Measurements from ENCODE around the gene MEIS2.

MEIS2 gene

DNA sequence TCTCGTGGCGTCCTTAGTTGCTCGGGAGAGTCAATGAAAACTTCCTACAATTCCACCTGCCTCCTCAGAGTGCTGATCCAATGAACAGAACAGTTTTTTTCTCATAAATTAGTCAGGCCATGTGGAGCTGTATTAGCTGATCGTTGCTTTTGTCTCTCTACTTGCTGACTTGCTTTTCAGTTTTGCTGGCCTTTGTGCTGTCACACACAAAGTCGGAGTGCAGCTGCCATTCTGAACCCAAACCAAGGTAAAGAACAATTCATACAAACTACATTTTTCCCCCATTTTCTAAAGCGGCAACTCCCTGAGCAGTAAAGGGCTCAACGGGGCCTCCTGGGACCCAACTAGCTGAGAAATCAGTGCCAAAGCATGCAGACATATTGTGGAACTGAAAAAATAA lies 43.1 kb downstream of the MEIS2 start:
- peak overlapping the region; percentile 52 for H4K91ac ChIP-seq (ENCODE audit: low read depth, low read length)
- peak overlapping the region; percentile 57 for H3K4ac ChIP-seq (ENCODE audit: low read depth, low read length)
- H3K79me1 ChIP-seq (ENCODE audit: low read length): peaks cover 8% of the 10 kb centered on the region
- no peak overlapping the region for H3K4me3 ChIP-seq (ENCODE audit: low read depth, low read length)
- no peak overlapping the region for H3K27ac ChIP-seq (ENCODE audit: low read depth, low read length)
- no peaks in the 10 kb centered on the region for H3K9me3 ChIP-seq (ENCODE audit: insufficient read depth, low read depth, low read length)
- no peak overlapping the region for H4K12ac ChIP-seq (ENCODE audit: low read depth, low read length)
- peak overlapping the region; percentile 61 for H2BK120ac ChIP-seq (ENCODE audit: insufficient read depth, low read length, poor library complexity)
- H2AK5ac ChIP-seq (ENCODE audit: low read length): peak overlapping the region; percentile 94
- DNase-seq: no peak
- no peak overlapping the region for H4K8ac ChIP-seq (ENCODE audit: low read depth, low read length)
- H2BK5ac ChIP-seq (ENCODE audit: low read depth, low read length, poor library complexity): peak overlapping the region; percentile 51
- no peaks in the 10 kb centered on the region for H3K36me3 ChIP-seq (ENCODE audit: control insufficient read depth in 1 of 2, insufficient read depth in 2 of 2, low read length in 2 of 2)
- no peak overlapping the region for H3K4me2 ChIP-seq (ENCODE audit: low read length)
- H3K27me3 ChIP-seq (ENCODE audit: insufficient read depth, low read length): no peaks in the 10 kb centered on the region
- no CpG with 5 or more reads among the region's 7 CpGs for WGBS (ENCODE audit: extremely low coverage, insufficient coverage, insufficient read length)
- H3K79me2 ChIP-seq (ENCODE audit: control insufficient read depth, insufficient read depth, low read length, poor library complexity): peaks cover 1% of the 10 kb centered on the region
- H3K23ac ChIP-seq (ENCODE audit: low read length): no peak overlapping the region
- no peak overlapping the region for H3K9ac ChIP-seq (ENCODE audit: low read length)
- no peak overlapping the region for H3K14ac ChIP-seq (ENCODE audit: low read length)
- peak overlapping the region; percentile 54 for H3K18ac ChIP-seq (ENCODE audit: low read length)
- H3K4me1 ChIP-seq (ENCODE audit: control insufficient read depth in 1 of 2, insufficient read depth in 2 of 2, low read length in 2 of 2): peaks cover 13 to 18% of the 10 kb centered on the region in 2 experiments
- H2AFZ ChIP-seq (ENCODE audit: insufficient read depth, low read length, poor library complexity): no peak overlapping the region
- H2BK12ac ChIP-seq (ENCODE audit: low read length): peak overlapping the region; percentile 66

DNA sequence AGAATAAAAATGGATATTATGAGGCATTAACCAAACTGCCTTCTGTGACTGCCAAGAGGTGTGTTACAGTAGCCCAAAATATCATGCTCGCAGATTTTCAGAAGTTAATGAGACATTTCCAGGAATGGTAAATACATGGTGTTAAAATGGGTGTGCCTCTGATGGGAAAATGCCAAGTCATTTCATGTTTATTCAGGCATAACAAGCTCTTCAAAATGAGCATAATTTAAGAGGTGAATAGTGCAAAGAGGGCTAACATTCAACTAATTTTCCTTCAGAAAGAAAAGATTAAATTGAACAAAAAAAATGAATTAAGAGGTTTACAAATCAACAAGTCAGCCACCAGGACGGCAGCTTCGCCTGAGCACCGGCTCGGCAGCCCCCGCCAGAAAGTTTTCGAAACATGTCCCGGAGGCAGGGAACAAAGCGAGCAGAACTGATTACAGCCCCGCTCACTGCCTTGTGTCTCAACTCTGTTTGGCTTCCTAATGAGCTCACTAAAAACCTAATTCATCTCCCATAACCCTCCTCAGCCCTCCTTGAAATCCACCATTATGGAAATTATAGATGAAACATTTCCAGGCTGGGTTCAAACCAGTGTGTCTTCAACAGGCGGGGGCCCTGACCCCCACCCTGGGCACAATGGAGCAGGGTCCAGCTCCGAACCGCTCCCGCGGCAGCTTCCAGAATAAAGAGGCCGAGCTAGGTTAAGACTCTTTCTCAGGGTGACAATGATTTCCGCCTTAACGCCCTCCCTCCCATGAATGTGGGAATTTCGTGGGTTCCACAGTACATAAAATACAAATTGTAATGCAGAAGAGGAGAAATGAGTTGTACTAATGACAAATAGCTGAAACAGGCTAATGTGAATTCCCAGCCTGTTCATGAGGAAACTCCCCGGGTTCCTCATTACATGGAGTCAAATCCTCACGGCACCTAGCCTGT lies 43.9 kb downstream of the MEIS2 start:
- WGBS (ENCODE audit: extremely low coverage, insufficient coverage, insufficient read length): no CpG with 5 or more reads among the region's 21 CpGs
- Histone ChIP-seq H3K27me3 (ENCODE audit: insufficient read depth, low read length) (no peaks in the 10 kb centered on the region), H4K12ac (ENCODE audit: low read depth, low read length) (no peak overlapping the region), H2AK5ac (ENCODE audit: low read length) (peak overlapping the region; percentile 15), H3K18ac (ENCODE audit: low read length) (no peak overlapping the region), H2BK120ac (ENCODE audit: insufficient read depth, low read length, poor library complexity) (peak overlapping the region; percentile 72), H2AFZ (ENCODE audit: insufficient read depth, low read length, poor library complexity) (no peak overlapping the region), H3K4me3 (ENCODE audit: low read depth, low read length) (no peak overlapping the region), H3K79me2 (ENCODE audit: control insufficient read depth, insufficient read depth, low read length, poor library complexity) (peaks cover 1% of the 10 kb centered on the region), H3K4ac (ENCODE audit: low read depth, low read length) (no peak overlapping the region), H3K4me1 (ENCODE audit: control insufficient read depth in 1 of 2, insufficient read depth in 2 of 2, low read length in 2 of 2) (peaks cover 13 to 16% of the 10 kb centered on the region in 2 experiments), H3K79me1 (ENCODE audit: low read length) (peaks cover 8% of the 10 kb centered on the region), H3K9ac (ENCODE audit: low read length) (no peak overlapping the region), H4K8ac (ENCODE audit: low read depth, low read length) (peak overlapping the region; percentile 43), H3K23ac (ENCODE audit: low read length) (no peak overlapping the region), H3K4me2 (ENCODE audit: low read length) (peak overlapping the region; percentile 10), H3K14ac (ENCODE audit: low read length) (peak overlapping the region; percentile 80), H3K9me3 (ENCODE audit: insufficient read depth, low read depth, low read length) (no peaks in the 10 kb centered on the region), H4K91ac (ENCODE audit: low read depth, low read length) (peak overlapping the region; percentile 72), H3K27ac (ENCODE audit: low read depth, low read length) (peak overlapping the region; percentile 42), H2BK12ac (ENCODE audit: low read length) (peak overlapping the region; percentile 91), H3K36me3 (ENCODE audit: control insufficient read depth in 1 of 2, insufficient read depth in 2 of 2, low read length in 2 of 2) (no peaks in the 10 kb centered on the region), H2BK5ac (ENCODE audit: low read depth, low read length, poor library complexity) (no peak overlapping the region)
- DNase-seq: peak in 1 of 2 donors; percentile 45

DNA sequence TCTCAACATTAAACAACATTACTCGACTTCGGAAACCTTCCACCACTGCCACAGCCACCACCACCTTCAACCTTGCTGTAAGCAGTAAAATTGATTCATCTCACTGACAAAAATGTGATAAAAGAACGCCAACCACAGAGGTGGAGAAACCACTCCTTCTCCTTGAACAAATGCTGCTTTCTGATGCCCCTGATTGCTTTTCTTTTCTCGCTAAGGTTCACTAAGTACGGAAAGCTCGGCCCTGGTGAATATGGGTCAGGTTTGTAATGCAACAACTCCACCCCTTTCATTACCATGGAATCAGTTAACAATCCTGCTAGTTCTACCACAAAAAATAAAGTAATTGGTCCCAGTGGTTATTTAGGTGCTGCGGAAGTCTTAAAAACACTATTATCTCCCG lies 44.9 kb downstream of the MEIS2 start:
- H3K4me3 ChIP-seq (ENCODE audit: low read depth, low read length): no peak overlapping the region
- no peaks in the 10 kb centered on the region for H3K36me3 ChIP-seq (ENCODE audit: control insufficient read depth in 1 of 2, insufficient read depth in 2 of 2, low read length in 2 of 2)
- no peaks in the 10 kb centered on the region for H3K9me3 ChIP-seq (ENCODE audit: insufficient read depth, low read depth, low read length)
- no peak overlapping the region for H3K18ac ChIP-seq (ENCODE audit: low read length)
- no peak overlapping the region for H3K27ac ChIP-seq (ENCODE audit: low read depth, low read length)
- no peaks in the 10 kb centered on the region for H3K27me3 ChIP-seq (ENCODE audit: insufficient read depth, low read length)
- H3K4ac ChIP-seq (ENCODE audit: low read depth, low read length): no peak overlapping the region
- H3K9ac ChIP-seq (ENCODE audit: low read length): no peak overlapping the region
- no peak overlapping the region for H2BK120ac ChIP-seq (ENCODE audit: insufficient read depth, low read length, poor library complexity)
- H3K4me1 ChIP-seq (ENCODE audit: control insufficient read depth in 1 of 2, insufficient read depth in 2 of 2, low read length in 2 of 2): peaks cover 13 to 16% of the 10 kb centered on the region in 2 experiments
- no peak overlapping the region for H3K4me2 ChIP-seq (ENCODE audit: low read length)
- H2BK12ac ChIP-seq (ENCODE audit: low read length): peak overlapping the region; percentile 50
- H3K23ac ChIP-seq (ENCODE audit: low read length): no peak overlapping the region
- WGBS (ENCODE audit: extremely low coverage, insufficient coverage, insufficient read length): no CpG with 5 or more reads among the region's 8 CpGs
- no peak overlapping the region for H4K91ac ChIP-seq (ENCODE audit: low read depth, low read length)
- H2BK5ac ChIP-seq (ENCODE audit: low read depth, low read length, poor library complexity): no peak overlapping the region
- H3K79me2 ChIP-seq (ENCODE audit: control insufficient read depth, insufficient read depth, low read length, poor library complexity): peaks cover 1% of the 10 kb centered on the region
- peaks cover 8% of the 10 kb centered on the region for H3K79me1 ChIP-seq (ENCODE audit: low read length)
- H4K12ac ChIP-seq (ENCODE audit: low read depth, low read length): no peak overlapping the region
- peak overlapping the region; percentile 56 for H4K8ac ChIP-seq (ENCODE audit: low read depth, low read length)
- no peak overlapping the region for H2AK5ac ChIP-seq (ENCODE audit: low read length)
- H3K14ac ChIP-seq (ENCODE audit: low read length): no peak overlapping the region
- DNase-seq: no peak
- H2AFZ ChIP-seq (ENCODE audit: insufficient read depth, low read length, poor library complexity): no peak overlapping the region

DNA sequence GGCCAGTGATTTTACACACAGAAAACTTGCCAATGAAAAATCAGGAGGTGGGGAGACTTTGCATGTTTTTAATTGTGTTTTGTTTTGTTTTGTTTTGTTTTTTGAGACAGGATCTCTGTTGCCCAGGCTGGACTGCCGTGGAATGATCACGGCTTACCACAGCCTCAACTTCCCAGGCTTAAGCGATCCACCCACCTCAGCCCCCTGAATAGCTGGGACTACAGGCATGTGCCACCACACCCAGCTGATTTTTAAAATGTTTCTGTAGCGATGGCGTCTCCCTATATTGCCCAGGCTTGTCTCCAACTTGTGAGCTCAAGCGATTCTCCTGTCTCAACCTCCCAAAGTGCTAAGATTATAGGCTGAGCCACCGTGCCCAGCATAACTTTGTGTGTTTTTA lies 46.0 kb downstream of the MEIS2 start:
- Histone ChIP-seq H2BK12ac (ENCODE audit: low read length) (no peak overlapping the region), H3K79me1 (ENCODE audit: low read length) (peaks cover 8% of the 10 kb centered on the region), H4K12ac (ENCODE audit: low read depth, low read length) (no peak overlapping the region), H3K9me3 (ENCODE audit: insufficient read depth, low read depth, low read length) (no peaks in the 10 kb centered on the region), H3K14ac (ENCODE audit: low read length) (no peak overlapping the region), H3K4ac (ENCODE audit: low read depth, low read length) (no peak overlapping the region), H3K27me3 (ENCODE audit: insufficient read depth, low read length) (no peaks in the 10 kb centered on the region), H3K79me2 (ENCODE audit: control insufficient read depth, insufficient read depth, low read length, poor library complexity) (peaks cover 1% of the 10 kb centered on the region), H2AK5ac (ENCODE audit: low read length) (no peak overlapping the region), H3K4me3 (ENCODE audit: low read depth, low read length) (no peak overlapping the region), H3K27ac (ENCODE audit: low read depth, low read length) (no peak overlapping the region), H2BK120ac (ENCODE audit: insufficient read depth, low read length, poor library complexity) (no peak overlapping the region), H3K23ac (ENCODE audit: low read length) (no peak overlapping the region), H2AFZ (ENCODE audit: insufficient read depth, low read length, poor library complexity) (no peak overlapping the region), H4K8ac (ENCODE audit: low read depth, low read length) (no peak overlapping the region), H3K9ac (ENCODE audit: low read length) (no peak overlapping the region), H3K4me2 (ENCODE audit: low read length) (no peak overlapping the region), H4K91ac (ENCODE audit: low read depth, low read length) (no peak overlapping the region), H2BK5ac (ENCODE audit: low read depth, low read length, poor library complexity) (no peak overlapping the region), H3K18ac (ENCODE audit: low read length) (no peak overlapping the region), H3K36me3 (ENCODE audit: control insufficient read depth in 1 of 2, insufficient read depth in 2 of 2, low read length in 2 of 2) (no peaks in the 10 kb centered on the region), H3K4me1 (ENCODE audit: control insufficient read depth in 1 of 2, insufficient read depth in 2 of 2, low read length in 2 of 2) (peaks cover 13 to 16% of the 10 kb centered on the region in 2 experiments)
- no peak for DNase-seq
- WGBS (ENCODE audit: extremely low coverage, insufficient coverage, insufficient read length): no CpG with 5 or more reads among the region's 7 CpGs
